Measurements from ENCODE around the gene PFAS. TPM values are rescaled to one million over a fixed set of nuclear protein-coding genes. Genes with fewer than 3 reads are reported as not detected.

PFAS gene
- total RNA-seq, 2 experiments from 2014 or later, result 152 to 157 TPM

- peaks cover 9% of the 10 kb centered on the region for H3K36me3 Mint-ChIP-seq (ENCODE audit: low read depth)
- H3K4me3 Mint-ChIP-seq, result peak overlapping the region; percentile 77
- no peaks in the 10 kb centered on the region for H3K27me3 Mint-ChIP-seq
- peak overlapping the region; percentile 78 for H3K27ac Mint-ChIP-seq
- peaks cover 36% of the 10 kb centered on the region for H3K4me1 Mint-ChIP-seq (ENCODE audit: low read depth)
- TF ChIP-seq CTCF (IDR thresholded peaks at IDR 0.05), result no peak
- ChIA-PET CTCF (interaction anchor here (1.0 to 2.2 kb wide), 5 partner anchors 9 to 186 kb away, joined by 3 to 12 read pairs (median 7); no protein-coding TSS in a partner anchor), POLR2A (interaction anchor here (0.5 to 3.2 kb wide), 6 partner anchors 13 to 121 kb away, joined by 3 to 26 read pairs (median 8); partner anchors contain the start of genes CTC1 and PFAS)
- ATAC-seq (no peak), DNase-seq (no peak)
- H3K9me3 Mint-ChIP-seq, result no peaks in the 10 kb centered on the region
- intact Hi-C loops (cut with micrococcal nuclease), result loop anchor here (10.0 kb wide), 1 partner anchor 170 kb away; the partner anchor contains the start of gene HES7
Measured at GRCh38 chr17:8294361-8294760, 45.3 kb downstream of the PFAS start.

GRCh38 chr17:8294814-8295316, 45.8 kb downstream of the PFAS start:
- ATAC-seq (no peak), DNase-seq (no peak)
- H3K27me3 Mint-ChIP-seq, result no peaks in the 10 kb centered on the region
- H3K36me3 Mint-ChIP-seq (ENCODE audit: low read depth), result peaks cover 9% of the 10 kb centered on the region
- peak overlapping the region; percentile 78 for H3K27ac Mint-ChIP-seq
- intact Hi-C loops (cut with micrococcal nuclease), result loop anchor here (10.0 kb wide), 1 partner anchor 170 kb away; the partner anchor contains the start of gene HES7
- H3K4me3 Mint-ChIP-seq, result peak overlapping the region; percentile 77
- H3K9me3 Mint-ChIP-seq, result no peaks in the 10 kb centered on the region
- H3K4me1 Mint-ChIP-seq (ENCODE audit: low read depth), result peaks cover 32% of the 10 kb centered on the region
- ChIA-PET CTCF (interaction anchor here (0.7 to 2.2 kb wide), 16 partner anchors 9 to 253 kb away, joined by 3 to 12 read pairs (median 4); no protein-coding TSS in a partner anchor), POLR2A (interaction anchor here (0.5 to 3.2 kb wide), 13 partner anchors 12 to 122 kb away, joined by 3 to 26 read pairs (median 4); partner anchors contain the start of genes CTC1, KRABD2 and PFAS)
- TF ChIP-seq CTCF (IDR thresholded peaks at IDR 0.05), result no peak

DNA sequence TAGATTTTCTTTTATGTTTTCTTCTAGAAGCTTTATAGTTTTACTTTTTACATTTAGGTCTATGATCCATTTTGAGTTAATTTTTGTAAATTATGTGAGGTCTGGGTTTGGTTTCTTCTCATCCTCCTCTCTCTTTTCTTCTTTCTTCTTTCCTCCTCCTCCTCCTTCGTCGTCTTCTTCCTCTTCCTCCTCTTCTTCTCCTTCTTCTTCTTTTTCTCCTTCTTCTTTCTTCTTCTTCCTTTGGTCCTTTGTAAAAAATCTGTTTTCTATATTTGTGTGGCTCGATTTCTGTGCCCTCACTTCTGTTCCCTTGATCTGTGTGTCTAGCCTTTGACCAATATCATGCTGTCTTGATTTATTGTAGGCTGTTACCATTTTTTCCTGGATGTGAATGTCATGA, 51.1 kb downstream of the PFAS start:
- CTCF ChIA-PET, result interaction anchor here (0.9 to 2.3 kb wide), 25 partner anchors 12 to 240 kb away, joined by 3 to 17 read pairs (median 4); partner anchors contain the start of genes CTC1, KRABD2, PFAS and RANGRF
- H3K4me3 Mint-ChIP-seq, result no peak overlapping the region
- POLR2A ChIA-PET, result interaction anchor here (1.1 kb wide), 1 partner anchor 127 kb away, joined by 3 read pairs; no protein-coding TSS in a partner anchor
- peaks cover 6% of the 10 kb centered on the region for H3K4me1 Mint-ChIP-seq (ENCODE audit: low read depth)
- no peak for DNase-seq
- peak overlapping the region; percentile 41 for H3K27ac Mint-ChIP-seq
- H3K9me3 Mint-ChIP-seq, result no peaks in the 10 kb centered on the region
- no peaks in the 10 kb centered on the region for H3K36me3 Mint-ChIP-seq (ENCODE audit: low read depth)
- H3K27me3 Mint-ChIP-seq, result no peaks in the 10 kb centered on the region
- no peak for ATAC-seq
- intact Hi-C loops (cut with micrococcal nuclease), result loop anchor here (2.0 to 5.0 kb wide), 2 partner anchors 78 to 161 kb away; no protein-coding TSS in a partner anchor
- no peak for TF ChIP-seq CTCF (IDR thresholded peaks at IDR 0.05)

DNA sequence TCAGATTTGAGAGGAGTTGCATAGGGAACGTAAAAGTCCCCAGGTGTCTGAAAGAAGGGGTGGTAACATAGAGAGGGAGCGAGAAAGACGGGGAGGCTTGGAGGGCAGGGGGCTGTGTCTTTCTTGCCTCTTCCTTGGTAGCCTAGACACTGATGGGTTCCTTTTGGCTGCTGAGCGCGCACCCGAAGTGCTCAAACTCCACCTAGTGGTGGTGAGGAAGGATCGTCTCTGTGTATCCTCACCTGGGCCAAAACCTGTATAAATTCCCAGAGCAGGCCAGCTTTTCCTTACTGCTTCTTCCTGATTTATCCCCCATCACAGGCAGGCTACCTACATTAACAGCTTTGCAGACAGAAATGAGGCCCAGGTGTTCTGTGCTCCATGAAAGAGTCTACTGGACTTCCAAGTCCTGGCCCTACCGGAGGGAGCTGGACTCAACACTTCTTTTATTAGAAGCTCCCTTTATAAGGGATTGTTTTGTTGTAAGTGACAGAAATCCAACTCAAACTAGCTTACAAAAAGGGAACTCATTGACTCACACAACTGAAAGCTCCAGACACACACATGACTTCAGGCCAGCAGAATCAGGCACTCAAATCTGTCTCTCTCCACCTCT, 51.6 kb downstream of the PFAS start:
- DNase-seq (peak; percentile 70), ATAC-seq (peak; percentile 95)
- H3K27ac Mint-ChIP-seq, result peak overlapping the region; percentile 41
- ChIA-PET POLR2A (interaction anchor here (0.7 to 1.1 kb wide), 3 partner anchors 91 to 127 kb away, joined by 3 to 4 read pairs (median 3); partner anchors contain the start of gene AURKB), CTCF (interaction anchor here (0.5 to 2.3 kb wide), 46 partner anchors 12 to 325 kb away, joined by 3 to 17 read pairs (median 4); partner anchors contain the start of genes AURKB, HES7, KRABD2 and PFAS)
- H3K4me1 Mint-ChIP-seq (ENCODE audit: low read depth), result peaks cover 6% of the 10 kb centered on the region
- TF ChIP-seq CTCF (IDR thresholded peaks at IDR 0.05), result peak; percentile 84
- H3K9me3 Mint-ChIP-seq, result no peaks in the 10 kb centered on the region
- no peak overlapping the region for H3K4me3 Mint-ChIP-seq
- no peaks in the 10 kb centered on the region for H3K27me3 Mint-ChIP-seq
- intact Hi-C loops (cut with micrococcal nuclease), result loop anchor here (2.0 to 5.0 kb wide), 2 partner anchors 78 to 162 kb away; no protein-coding TSS in a partner anchor
- H3K36me3 Mint-ChIP-seq (ENCODE audit: low read depth), result no peaks in the 10 kb centered on the region

Data from activated CD8-positive, alpha-beta T cell treated with anti-CD3 and anti-CD28 coated beads for 36 hours (primary cell).